GM21381 (cell line): ENCODE measurements around the gene TSTD1.
"Not testable (repeated sequence)": the region's sequence is repeated elsewhere in the genome, so short reads cannot be mapped to it uniquely, and the experiment has no call there.

Experiments used
- ATAC-seq: cut with Tn5 transposase; IDR thresholded peaks from one replicate; pipeline ENCODE4 v1.9.1; 2021; ENCODE audit warnings: mild to moderate bottlenecking, moderate library complexity; ENCODE audit not compliant: unreplicated experiment

TSTD1 gene

GRCh38 chr1:161069241-161069640 is 30.5 kb upstream of the TSTD1 start:
- peak; percentile 5 for ATAC-seq

DNA sequence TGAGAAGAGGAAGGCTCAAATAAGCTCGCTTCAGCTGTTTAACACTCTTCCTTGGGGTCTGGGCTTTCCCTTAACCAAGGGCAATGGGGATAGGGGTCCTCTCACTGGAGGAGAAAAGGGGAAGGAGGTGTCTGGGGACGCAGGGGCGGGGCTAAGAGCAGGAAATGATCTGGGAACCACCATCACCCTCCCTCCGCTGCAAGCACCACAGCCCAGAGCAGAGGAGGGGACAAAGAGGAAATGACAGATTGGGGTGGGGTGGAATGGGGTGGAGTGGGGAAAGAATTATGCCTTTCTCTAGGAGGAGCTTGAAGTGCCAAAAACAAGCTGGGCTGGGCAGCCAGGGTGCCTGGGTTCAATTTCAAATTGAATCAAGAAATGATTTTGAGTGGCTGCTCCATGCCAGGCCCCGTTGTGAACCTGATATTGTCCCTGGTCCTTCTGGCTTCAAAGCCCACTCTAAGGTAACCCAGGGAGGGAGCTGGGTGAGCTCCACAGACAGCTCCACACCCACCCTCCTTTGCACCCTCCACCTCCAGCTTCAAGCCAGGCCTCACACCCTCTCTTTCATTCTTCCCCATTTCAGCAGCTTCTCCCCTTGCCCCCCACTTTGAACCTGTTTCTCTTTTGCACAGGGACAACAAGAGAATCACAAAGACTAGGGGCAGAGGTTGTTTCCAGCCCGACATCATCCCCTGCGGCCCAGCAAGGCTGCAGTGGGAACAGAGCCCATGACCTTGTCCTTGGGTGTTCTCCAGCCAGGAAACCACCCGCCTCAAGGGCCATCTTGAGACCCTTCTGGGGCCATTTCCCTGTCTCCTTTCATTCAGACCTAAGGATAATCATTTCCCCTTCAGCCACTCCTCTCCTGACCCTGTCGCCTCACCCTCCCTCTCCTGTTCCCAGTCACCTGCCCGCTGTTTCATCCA is 29.8 kb upstream of the TSTD1 start:
- ATAC-seq = peak; percentile 49

GRCh38 chr1:161066694-161067093 is 27.9 kb upstream of the TSTD1 start:
- no peak for ATAC-seq

GRCh38 chr1:161065681-161066080 is 26.9 kb upstream of the TSTD1 start:
- ATAC-seq = not testable (repeated sequence)

- not testable (repeated sequence) for ATAC-seq
Measured at GRCh38 chr1:161063936-161064335, 25.2 kb upstream of the TSTD1 start.

DNA sequence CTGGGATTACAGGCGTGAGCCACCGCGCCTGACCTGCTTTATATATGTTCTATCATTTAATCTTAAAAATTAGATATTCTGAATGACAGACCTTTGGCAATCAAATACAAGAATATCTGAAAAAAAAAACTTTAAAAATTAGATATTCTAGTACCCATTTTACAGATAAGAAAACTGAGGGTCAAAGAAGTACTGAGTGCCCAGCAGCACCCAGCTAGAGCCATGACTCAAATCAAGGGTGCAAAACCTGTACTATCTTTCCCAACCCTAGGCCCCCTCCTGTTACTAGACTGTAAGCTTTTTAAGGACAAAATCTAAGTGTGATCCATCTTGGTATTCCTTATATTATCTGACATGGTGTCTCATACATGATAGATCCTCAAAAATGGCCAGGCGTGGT is 22.7 kb upstream of the TSTD1 start:
- no peak for ATAC-seq

DNA sequence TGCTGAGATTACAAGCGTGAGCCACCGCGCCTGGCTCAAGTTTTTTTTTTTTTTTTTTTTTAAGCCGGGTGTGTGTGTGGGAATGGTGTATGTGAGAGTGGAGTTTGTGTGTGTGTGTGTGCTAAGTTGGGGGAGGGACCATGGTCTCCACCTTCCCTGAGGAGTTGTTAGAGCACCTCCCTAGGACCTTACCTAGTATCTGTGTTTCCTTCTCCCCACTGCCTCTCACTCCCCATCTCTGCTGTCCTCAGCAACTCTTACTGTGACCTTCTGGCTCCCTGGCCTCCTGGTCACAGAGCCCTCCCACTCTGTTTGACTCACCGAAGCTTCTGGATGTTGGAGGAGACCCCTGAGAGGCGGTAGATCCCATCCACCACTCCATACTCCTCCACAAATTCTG is 20.5 kb upstream of the TSTD1 start:
- ATAC-seq = no peak

GRCh38 chr1:161054805-161055204 is 16.0 kb upstream of the TSTD1 start:
- no peak for ATAC-seq

GRCh38 chr1:161054232-161054631 is 15.5 kb upstream of the TSTD1 start:
- ATAC-seq = no peak

DNA sequence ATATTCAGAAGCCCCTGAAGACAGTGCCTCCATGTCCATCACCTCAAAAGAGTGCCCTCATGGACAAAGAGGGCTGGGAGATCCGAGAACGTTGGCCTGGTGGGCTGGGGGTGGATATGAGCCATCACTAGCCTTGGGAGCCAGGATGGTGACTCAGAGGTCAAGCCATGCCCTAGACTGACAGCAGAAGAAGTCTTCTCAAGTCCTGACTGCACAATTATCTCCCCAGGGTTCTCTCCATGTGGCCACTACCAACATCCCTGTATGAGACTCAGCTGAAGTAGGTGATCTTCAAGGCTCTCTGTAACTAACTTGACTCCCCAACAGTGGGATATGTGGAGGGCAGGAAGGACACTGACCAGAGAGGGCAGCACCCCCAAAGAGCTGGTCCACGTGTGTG is 14.1 kb upstream of the TSTD1 start:
- no peak for ATAC-seq

DNA sequence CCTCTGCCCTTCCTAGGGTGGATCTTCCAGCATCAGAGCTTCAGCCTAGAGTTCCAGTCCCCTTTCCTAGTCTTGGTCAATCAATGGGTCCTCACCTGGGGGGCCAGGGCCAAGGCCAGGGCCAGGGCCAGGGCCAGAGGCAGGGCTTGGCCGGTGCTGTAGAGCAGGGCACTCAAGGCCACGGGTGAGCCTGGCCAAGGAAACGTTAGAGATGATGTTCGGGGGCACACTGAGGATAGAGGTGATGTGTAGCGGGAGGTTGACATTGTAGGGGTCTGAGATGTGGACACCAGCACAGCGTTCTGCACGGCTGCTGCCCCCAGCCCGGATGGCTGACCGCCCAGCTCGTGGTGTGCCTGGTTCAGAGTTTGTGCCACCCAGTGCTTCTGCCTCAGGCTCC is 12.5 kb upstream of the TSTD1 start:
- ATAC-seq = no peak

DNA sequence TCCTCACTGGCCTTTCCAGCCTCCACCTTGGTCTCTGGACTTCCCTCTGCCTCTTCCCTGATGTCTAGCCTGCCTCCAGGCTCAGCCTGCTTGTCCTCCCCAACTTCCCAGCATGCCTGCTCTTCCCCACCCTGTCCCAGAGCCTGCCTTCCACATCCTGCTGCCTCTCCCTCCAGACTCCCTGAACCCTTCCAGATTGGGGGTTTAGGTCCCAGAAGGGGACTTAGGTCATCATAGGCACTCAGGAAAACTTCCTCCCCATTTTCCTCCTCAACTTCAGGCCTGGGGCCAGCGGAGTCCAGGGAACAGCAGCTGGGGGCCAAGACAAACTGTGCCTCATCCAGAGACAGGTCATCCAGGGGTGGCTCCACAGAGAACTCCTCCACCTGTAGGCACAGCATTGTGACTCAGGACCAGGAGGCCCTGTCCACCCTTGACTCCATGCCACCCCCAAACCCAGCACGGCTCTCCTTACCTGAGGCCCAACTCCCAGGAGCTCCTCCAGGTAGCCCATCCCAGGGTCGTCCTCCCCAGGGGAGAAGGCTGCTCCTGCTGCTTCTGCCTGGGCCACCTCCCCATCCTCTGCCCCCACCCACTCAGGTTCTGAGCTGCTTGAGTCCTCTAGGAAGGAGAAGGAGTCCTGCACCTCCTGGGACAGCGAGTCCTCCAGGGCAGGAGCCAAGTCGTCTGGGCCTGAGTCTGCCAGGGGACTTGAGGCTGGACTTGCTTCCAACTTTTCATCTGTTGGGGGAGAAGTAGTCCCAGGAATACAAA is 10.4 kb upstream of the TSTD1 start:
- ATAC-seq = no peak

- ATAC-seq = no peak
Measured at GRCh38 chr1:161047436-161048420, 9.0 kb upstream of the TSTD1 start.

DNA sequence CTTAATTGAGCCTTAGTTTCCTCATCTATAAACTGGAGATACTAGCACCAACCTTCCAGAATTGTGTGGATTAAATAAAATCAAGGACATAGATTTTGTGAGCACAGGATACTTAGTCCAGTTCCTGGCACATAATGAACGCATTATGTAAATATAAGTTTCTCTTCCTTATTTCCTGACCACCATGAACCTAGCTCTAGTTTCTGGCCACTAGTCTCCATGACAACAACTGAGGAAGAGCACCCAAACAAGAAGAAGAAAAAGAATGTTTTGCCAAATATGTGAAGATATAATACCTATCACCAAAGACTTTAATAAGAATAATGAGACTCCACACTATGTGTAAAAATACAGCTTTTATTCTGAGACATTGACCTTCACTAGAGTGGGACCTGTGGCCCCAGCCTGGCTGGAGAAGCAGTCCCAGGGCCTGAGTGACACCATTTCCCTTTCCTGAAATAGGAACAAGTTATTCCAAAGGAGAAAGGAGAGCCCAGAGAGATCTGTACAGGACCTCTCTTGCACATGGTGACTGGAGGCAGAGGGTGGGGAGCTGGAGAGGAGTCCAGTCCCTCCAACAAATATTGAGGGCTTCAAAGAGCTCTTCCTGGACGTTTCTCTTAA is 8.0 kb upstream of the TSTD1 start:
- peak; percentile 42 for ATAC-seq

DNA sequence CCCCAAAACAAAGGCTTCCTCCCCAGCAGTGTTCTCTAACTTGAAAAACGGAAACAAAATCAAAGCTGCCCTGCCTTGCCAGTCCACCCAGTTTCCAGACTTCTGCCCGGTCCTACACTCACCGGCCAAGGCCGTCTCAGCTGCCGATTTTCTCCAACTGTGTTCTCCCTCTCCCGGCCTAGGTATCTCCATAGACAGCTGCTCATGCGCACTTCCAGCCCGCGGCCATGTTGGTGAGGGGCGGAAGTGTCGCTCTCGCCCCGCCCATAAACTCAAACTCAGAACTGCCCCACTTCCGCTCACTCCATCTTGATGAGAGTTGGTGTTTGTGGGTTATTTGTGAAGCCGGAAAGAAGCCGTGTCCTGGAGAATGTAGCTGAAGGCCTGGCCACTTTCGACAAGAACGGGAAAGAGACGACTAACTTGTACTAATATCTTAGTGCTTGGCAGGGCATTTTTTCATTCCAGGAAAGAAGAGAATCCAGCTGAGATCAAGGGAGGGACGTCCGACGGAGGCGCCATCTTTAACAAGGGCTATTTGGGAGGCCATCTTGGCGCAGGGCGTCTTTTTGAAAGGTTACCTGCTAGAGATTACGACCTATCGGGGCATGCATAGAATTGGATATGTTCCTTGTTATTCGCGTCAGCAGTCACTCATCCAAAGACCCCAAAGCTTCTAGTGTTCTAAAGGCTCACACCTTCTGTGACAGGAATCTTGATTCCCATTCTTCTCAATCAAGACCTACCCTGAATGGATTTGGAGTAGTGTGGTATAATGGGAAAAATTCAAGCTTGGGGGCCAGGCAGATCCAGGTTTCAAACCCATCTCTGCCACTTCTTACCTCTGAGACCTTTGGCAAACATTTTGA is 7.2 kb upstream of the TSTD1 start, which contains the start of gene USF1:
USF1 (minus strand) TSS at position 242 of the 869 bp plus-strand sequence. CDS start 2,702 bp downstream, outside the sequence.
- peak; percentile 59 for ATAC-seq

DNA sequence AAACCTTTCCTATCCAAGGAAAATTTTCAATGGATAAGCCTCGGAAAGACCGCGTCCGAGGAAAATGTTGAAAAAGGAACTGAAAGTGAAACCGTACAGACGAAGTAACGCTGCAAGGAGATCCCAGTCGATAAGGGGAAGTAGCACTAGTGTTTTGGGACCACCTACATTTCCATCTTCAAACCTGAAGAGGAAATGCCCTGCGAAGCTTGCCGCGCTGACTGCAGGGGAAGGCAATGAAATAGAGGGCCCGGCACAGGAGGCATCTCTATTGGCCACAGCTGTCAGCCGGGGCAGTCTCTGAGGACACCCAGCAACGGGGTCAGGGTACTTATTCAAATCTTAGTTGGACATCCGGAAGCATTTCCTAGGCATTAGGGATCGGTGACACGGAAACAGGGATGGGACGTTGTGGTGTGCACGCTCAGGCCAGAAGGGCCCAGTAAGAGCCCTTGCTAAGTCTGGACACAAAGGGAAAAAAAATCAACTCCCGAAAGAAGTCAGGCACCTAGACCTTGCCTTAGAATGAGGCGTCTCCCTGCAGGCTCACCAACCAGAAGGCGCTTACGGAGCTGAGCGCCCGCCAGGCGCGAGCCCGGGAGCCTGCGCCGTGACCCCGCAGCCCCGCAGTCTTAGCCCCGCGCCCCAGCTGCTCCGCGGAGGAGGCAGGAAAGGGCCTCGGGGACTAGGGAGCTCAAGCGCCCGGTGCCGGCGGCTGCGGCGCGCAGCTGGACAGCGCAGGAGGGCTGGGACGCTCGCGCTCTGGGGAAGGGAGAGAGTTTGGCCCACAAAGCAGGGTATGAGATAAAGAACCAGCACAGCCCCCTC is 6.4 kb upstream of the TSTD1 start:
- ATAC-seq = peak; percentile 38

- ATAC-seq = no peak
Measured at GRCh38 chr1:161044535-161044907, 5.8 kb upstream of the TSTD1 start.

- no peak for ATAC-seq
Measured at GRCh38 chr1:161039546-161039945, 782 bp upstream of the TSTD1 start.
